ENCODE data around the gene SPOCK1.

DNA sequence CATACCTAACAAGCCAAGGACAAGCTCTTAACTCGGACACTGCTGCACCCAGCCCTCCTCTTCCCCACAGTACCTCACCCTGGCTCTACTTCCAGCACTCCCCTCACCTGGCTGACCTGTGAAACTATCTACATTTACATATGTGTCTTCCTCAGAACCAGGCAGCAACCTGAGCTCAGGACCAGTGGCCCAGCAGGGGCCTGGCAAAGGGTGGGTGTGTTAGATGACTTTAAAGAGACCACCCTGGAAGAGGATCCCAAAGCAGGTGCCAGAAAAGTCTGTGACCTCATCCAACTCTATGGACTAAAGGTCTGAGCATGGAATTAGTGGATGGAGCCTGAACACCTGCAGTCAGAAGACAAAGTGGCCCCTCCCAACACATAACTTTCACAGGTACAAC lies 400.9 kb downstream of the SPOCK1 start:
- TF ChIP-seq FOXM1 (IDR thresholded peaks at IDR 0.05; ENCODE audit: borderline replicate concordance) (no peak), BHLHE40 (IDR thresholded peaks at IDR 0.05; ENCODE audit: borderline replicate concordance) (no peak), FOXK2 (IDR thresholded peaks at IDR 0.05) (no peak), TARDBP (IDR thresholded peaks at IDR 0.05) (no peak), SUZ12 (IDR thresholded peaks at IDR 0.05) (no peak), SP1 (IDR thresholded peaks at IDR 0.05) (no peak), NFRKB (IDR thresholded peaks at IDR 0.05) (no peak), L3MBTL2 (conservative IDR thresholded peaks at IDR 0.05) (no peak), ARNT (IDR thresholded peaks at IDR 0.05) (no peak), CTBP1 (IDR thresholded peaks at IDR 0.05; ENCODE audit: borderline replicate concordance) (no peak), HDGF (IDR thresholded peaks at IDR 0.05; ENCODE audit: borderline replicate concordance) (no peak), ELF4 (IDR thresholded peaks at IDR 0.05) (no peak)
- TF ChIP-seq, protein P1, sequence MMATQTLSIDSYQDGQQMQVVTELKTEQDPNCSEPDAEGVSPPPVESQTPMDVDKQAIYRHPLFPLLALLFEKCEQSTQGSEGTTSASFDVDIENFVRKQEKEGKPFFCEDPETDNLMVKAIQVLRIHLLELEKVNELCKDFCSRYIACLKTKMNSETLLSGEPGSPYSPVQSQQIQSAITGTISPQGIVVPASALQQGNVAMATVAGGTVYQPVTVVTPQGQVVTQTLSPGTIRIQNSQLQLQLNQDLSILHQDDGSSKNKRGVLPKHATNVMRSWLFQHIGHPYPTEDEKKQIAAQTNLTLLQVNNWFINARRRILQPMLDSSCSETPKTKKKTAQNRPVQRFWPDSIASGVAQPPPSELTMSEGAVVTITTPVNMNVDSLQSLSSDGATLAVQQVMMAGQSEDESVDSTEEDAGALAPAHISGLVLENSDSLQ (IDR thresholded peaks at IDR 0.05), result no peak

All from HEK293T (cell line).